NCI-H510A (cell line): Measurements from ENCODE around the gene ANKRD9.

ENCODE experiments used
- DNase-seq: peaks from one replicate; lab custom pipeline; 2025; lab: John Stamatoyannopoulos, UW

Gene ANKRD9

GRCh38 chr14:102473559-102473958 is 36.0 kb downstream of the ANKRD9 start:
- no peak for DNase-seq

- no peak for DNase-seq
These were observed 36.8 kb downstream of the ANKRD9 start for GRCh38 chr14:102472791-102473150.

- no peak for DNase-seq
These were observed 37.4 kb downstream of the ANKRD9 start for GRCh38 chr14:102471921-102472790.

GRCh38 chr14:102469261-102469660 is 40.3 kb downstream of the ANKRD9 start:
- no peak for DNase-seq

- DNase-seq = peak; percentile 36
These were observed 44.7 kb downstream of the ANKRD9 start for GRCh38 chr14:102464846-102465341.

GRCh38 chr14:102464006-102464405 is 45.6 kb downstream of the ANKRD9 start:
- no peak for DNase-seq

- DNase-seq = no peak
These were observed 47.2 kb downstream of the ANKRD9 start for GRCh38 chr14:102462391-102462790.

- DNase-seq = no peak
These were observed 47.9 kb downstream of the ANKRD9 start for GRCh38 chr14:102461490-102462338.

GRCh38 chr14:102457509-102457908 is 52.1 kb downstream of the ANKRD9 start:
- no peak for DNase-seq

- DNase-seq = no peak
These were observed 54.9 kb downstream of the ANKRD9 start for GRCh38 chr14:102454711-102455110.

- DNase-seq = no peak
These were observed 57.3 kb downstream of the ANKRD9 start for GRCh38 chr14:102452302-102452701.
